Hepatocyte (in vitro differentiated cells): Measurements from ENCODE around the gene ARHGAP6. TPM values are rescaled to one million over a fixed set of nuclear protein-coding genes. Genes with fewer than 3 reads are reported as not detected.
"Not testable (repeated sequence)": the region's sequence is repeated elsewhere in the genome, so short reads cannot be mapped to it uniquely, and the experiment has no call there.

Experiments
- DNase-seq: peaks from one replicate; pipeline ENCODE4 v3.0.0-alpha.2; 2016; ENCODE audit warnings: low spot score
- H2AFZ ChIP-seq: fragments of 200-600 bp; sonication (generic); 2 replicates; pipeline ENCODE4 v1.6.0; 2016; ENCODE audit warnings: antibody characterized with exemption, mild to moderate bottlenecking
- H3K27ac ChIP-seq: fragments of 200-600 bp; sonication (generic); 2 replicates; pipeline ENCODE4 v1.5.1; 2016; ENCODE audit warnings: mild to moderate bottlenecking
- H3K27me3 ChIP-seq: fragments of 200-600 bp; sonication (generic); 2 replicates; pipeline ENCODE4 v1.6.1; 2016
- H3K36me3 ChIP-seq: fragments of 200-600 bp; sonication (generic); replicated peaks from 2 replicates; pipeline ENCODE4 v1.5.1; 2016; ENCODE audit warnings: low read depth; ENCODE audit not compliant: insufficient read depth
- H3K4me1 ChIP-seq: fragments of 200-600 bp; sonication (generic); 2 replicates; pipeline ENCODE4 v1.5.1; 2016; ENCODE audit warnings: mild to moderate bottlenecking, moderate library complexity; ENCODE audit not compliant: insufficient read depth
- H3K4me2 ChIP-seq: fragments of 200-600 bp; sonication (generic); 2 replicates; pipeline ENCODE4 v1.6.0; 2016
- H3K4me3 ChIP-seq: fragments of 200-600 bp; sonication (generic); 2 replicates; pipeline ENCODE4 v1.5.1; 2016; ENCODE audit warnings: mild to moderate bottlenecking
- H3K79me2 ChIP-seq: fragments of 200-600 bp; sonication (generic); 2 replicates; pipeline ENCODE4 v1.6.0; 2017; ENCODE audit warnings: mild to moderate bottlenecking
- H3K9me2 ChIP-seq: fragments of 200-600 bp; sonication (generic); replicated peaks from 2 replicates; pipeline ENCODE4 v1.6.0; 2017; ENCODE audit warnings: mild to moderate bottlenecking; ENCODE audit not compliant: insufficient read depth
- H3K9me3 ChIP-seq: fragments of 200-600 bp; sonication (generic); 2 replicates; pipeline ENCODE4 v1.5.1; 2016; ENCODE audit warnings: low read depth, mild to moderate bottlenecking
- H4K20me1 ChIP-seq: fragments of 200-600 bp; sonication (generic); 2 replicates; pipeline ENCODE4 v1.6.0; 2016; ENCODE audit warnings: mild to moderate bottlenecking; ENCODE audit not compliant: insufficient read depth, poor library complexity, severe bottlenecking
- CTCF ChIP-seq: fragments of 200-600 bp; sonication (generic); IDR thresholded peaks from 2 replicates; pipeline ENCODE4 v1.5.1; 2016; ENCODE audit warnings: antibody characterized with exemption, mild to moderate bottlenecking; ENCODE audit not compliant: poor library complexity
- EZH2 ChIP-seq: fragments of 200-600 bp; sonication (generic); IDR thresholded peaks from 2 replicates; pipeline ENCODE4 v1.6.1; 2016; ENCODE audit warnings: antibody characterized with exemption, mild to moderate bottlenecking, borderline replicate concordance
- EZH2phosphoT487 ChIP-seq: fragments of 200-600 bp; sonication (generic); IDR thresholded peaks from one replicate; pipeline ENCODE4 v1.6.1; 2018; ENCODE audit warnings: antibody characterized with exemption, mild to moderate bottlenecking, low read depth, moderate library complexity; ENCODE audit not compliant: unreplicated experiment, severe bottlenecking
- WGBS: methylation state at CpG from one replicate; pipeline ENCODE4 v1.1.6; 2016; ENCODE audit warnings: low lambda C conversion rate; ENCODE audit errors: missing lambda C conversion rate; 5-methylcytosine and 5-hydroxymethylcytosine counted together
- polyA plus RNA-seq: library from polyadenylated mRNA; unstranded; fragments of >200 nt; fragmentation: Nextera tagmentation; extraction: Ambion mirVana; gene quantifications from 2 replicates; pipeline ENCODE4 v1.2.1, GENCODE V29; 2016
- total RNA-seq: library from RNA; depleted of rRNA; stranded (reverse); fragments of >200 nt; gene quantifications from 2 replicates; pipeline ENCODE4 v1.2.3, GENCODE V29; 2014

ARHGAP6 gene
- total and polyA plus RNA-seq, 2 experiments from 2014 or later: 4.9 to 6.9 TPM

GRCh38 chrX:11129534-11130105, 536.1 kb downstream of the ARHGAP6 start:
- Histone ChIP-seq H2AFZ (no peak overlapping the region), H3K4me2 (no peak overlapping the region), H3K27ac (peak overlapping the region; percentile 47)

GRCh38 chrX:11125060-11125459, 540.7 kb downstream of the ARHGAP6 start:
- Histone ChIP-seq H3K27me3 (no peaks in the 10 kb centered on the region), H3K79me2 (no peaks in the 10 kb centered on the region), H2AFZ (no peak overlapping the region), H3K36me3 (no peaks in the 10 kb centered on the region), H3K9me2 (no peaks in the 10 kb centered on the region), H4K20me1 (no peaks in the 10 kb centered on the region), H3K4me2 (no peak overlapping the region), H3K9me3 (no peaks in the 10 kb centered on the region), H3K4me1 (no peaks in the 10 kb centered on the region), H3K4me3 (no peak overlapping the region), H3K27ac (peak overlapping the region; percentile 51)
- WGBS: 60% methylated on average over 5 of the region's 5 CpGs
- no peak for DNase-seq
- TF ChIP-seq EZH2phosphoT487: no peak
- TF ChIP-seq EZH2: no peak
- TF ChIP-seq CTCF: no peak

More at GRCh38 chrX:11129534-11130105, 536.1 kb downstream of the ARHGAP6 start:
- no peaks in the 10 kb centered on the region for H3K27me3 ChIP-seq
- H4K20me1 ChIP-seq: no peaks in the 10 kb centered on the region
- no peaks in the 10 kb centered on the region for H3K36me3 ChIP-seq
- TF ChIP-seq CTCF (no peak), EZH2 (no peak), EZH2phosphoT487 (no peak)
- no peaks in the 10 kb centered on the region for H3K4me1 ChIP-seq
- H3K9me3 ChIP-seq: no peaks in the 10 kb centered on the region
- no peaks in the 10 kb centered on the region for H3K9me2 ChIP-seq
- 51% methylated on average over 5 of the region's 5 CpGs for WGBS
- H3K4me3 ChIP-seq: no peak overlapping the region
- no peak for DNase-seq
- H3K79me2 ChIP-seq: no peaks in the 10 kb centered on the region

- Histone ChIP-seq H3K9me2 (no peaks in the 10 kb centered on the region), H3K4me3 (no peak overlapping the region), H3K27ac (peak overlapping the region; percentile 51), H3K4me2 (no peak overlapping the region), H3K4me1 (no peaks in the 10 kb centered on the region), H3K9me3 (no peaks in the 10 kb centered on the region), H2AFZ (no peak overlapping the region), H3K27me3 (no peaks in the 10 kb centered on the region), H3K79me2 (no peaks in the 10 kb centered on the region), H4K20me1 (no peaks in the 10 kb centered on the region), H3K36me3 (no peaks in the 10 kb centered on the region)
- TF ChIP-seq EZH2 (no peak), EZH2phosphoT487 (no peak), CTCF (no peak)
- WGBS: 26% methylated on average over 2 of the region's 2 CpGs
- DNase-seq: no peak
Observed at GRCh38 chrX:11124112-11124511, 541.6 kb downstream of the ARHGAP6 start.

GRCh38 chrX:11123087-11123486, 542.6 kb downstream of the ARHGAP6 start:
- not testable (repeated sequence) for H3K4me2 ChIP-seq, H3K79me2 ChIP-seq, H2AFZ ChIP-seq, H3K36me3 ChIP-seq, H3K27me3 ChIP-seq, H3K9me3 ChIP-seq, H3K27ac ChIP-seq, H3K4me3 ChIP-seq, H4K20me1 ChIP-seq, DNase-seq, H3K4me1 ChIP-seq, H3K9me2 ChIP-seq
- WGBS: 88% methylated on average over 5 of the region's 6 CpGs
